K562 (cell line): Measurements from ENCODE around the gene UNC5C. TPM values are rescaled to one million over a fixed set of nuclear protein-coding genes. Genes with fewer than 3 reads are reported as not detected.

Experiments
- CCAR2 ChIP-seq: fragments of 200-400 bp; formaldehyde crosslinking; IDR thresholded peaks from 2 replicates; pipeline ENCODE4 v1.6.1; 2017; ENCODE audit warnings: mild to moderate bottlenecking, low read depth, low read length
- RFX1 ChIP-seq: fragments of 450-650 bp; IDR thresholded peaks from 2 replicates; pipeline ENCODE4 v1.6.1; 2016; ENCODE audit warnings: mild to moderate bottlenecking, moderate library complexity
- SRSF3 ChIP-seq: fragments of 200-400 bp; formaldehyde crosslinking; IDR thresholded peaks from 2 replicates; pipeline ENCODE4 v1.6.1; 2016; ENCODE audit warnings: mild to moderate bottlenecking, low read length, moderate library complexity; ENCODE audit not compliant: insufficient read depth
- TSHZ1 ChIP-seq: fragments of 250-450 bp; sonication (Bioruptor Pico); IDR thresholded peaks from 2 replicates; pipeline ENCODE4 v1.4.0; 2020; ENCODE audit warnings: mild to moderate bottlenecking, moderate library complexity
- ZBTB1 ChIP-seq: sonication (generic); formaldehyde crosslinking; IDR thresholded peaks from 2 replicates; pipeline ENCODE4 v1.8.1; 2023; ENCODE audit warnings: missing genetic modification reagents, low read depth, mild to moderate bottlenecking, borderline replicate concordance
- ZNF280B ChIP-seq: fragments of 250-450 bp; sonication (Bioruptor Pico); IDR thresholded peaks from 2 replicates; pipeline ENCODE4 v1.5.1; 2021; ENCODE audit warnings: mild to moderate bottlenecking
- polyA plus RNA-seq, 8 experiments: library from polyadenylated mRNA; depleted of rRNA in 4 of 8; stranded (reverse) in 5 of 8; unstranded in 3 of 8; fragments of >200 nt; fragmentation: Nextera tagmentation in 2 of 8; fragmentation: Illumina TruSeq in 1 of 8; extraction: Ambion mirVana in 2 of 8; extraction: Trizol in 1 of 8; gene quantifications; 2 replicates each; pipeline versions ENCODE4 v1.2.1 to v1.2.3, GENCODE V29; 2011 to 2014; ENCODE audit warnings: inconsistent platforms in 1 of 8, missing spikeins in 1 of 8
- total RNA-seq, 7 experiments: library from RNA; depleted of rRNA in 6 of 7; stranded (reverse); fragments of >200 nt in 6 of 7; fragmentation: Illumina TruSeq in 2 of 7; extraction: Trizol in 2 of 7; gene quantifications; 2 replicates each; pipeline versions ENCODE4 v1.2.1 to v1.2.3, GENCODE V29; 2011 to 2021; ENCODE audit warnings: low replicate concordance in 1 of 7

The UNC5C gene
- total and polyA plus RNA-seq, 9 of the 15 experiments (the other 6 are each of a cell fraction or from before 2014, with no cell fraction given) = under 0.01 to 0.10 (median 0.03) TPM; not detected in 1

- TF ChIP-seq ZNF280B (CRISPR knock-in tag) (no peak), ZBTB1 (CRISPR knock-in tag) (no peak), CCAR2 (no peak), RFX1 (no peak), TSHZ1 (CRISPR knock-in tag) (no peak), SRSF3 (no peak)
- TF ChIP-seq, all 486 proteins: peak for 0
Observed at GRCh38 chr4:95533254-95533653, 15.5 kb downstream of the UNC5C start (continued).
